Measurements from ENCODE around the gene ZNF592.

ZNF592 gene

DNA sequence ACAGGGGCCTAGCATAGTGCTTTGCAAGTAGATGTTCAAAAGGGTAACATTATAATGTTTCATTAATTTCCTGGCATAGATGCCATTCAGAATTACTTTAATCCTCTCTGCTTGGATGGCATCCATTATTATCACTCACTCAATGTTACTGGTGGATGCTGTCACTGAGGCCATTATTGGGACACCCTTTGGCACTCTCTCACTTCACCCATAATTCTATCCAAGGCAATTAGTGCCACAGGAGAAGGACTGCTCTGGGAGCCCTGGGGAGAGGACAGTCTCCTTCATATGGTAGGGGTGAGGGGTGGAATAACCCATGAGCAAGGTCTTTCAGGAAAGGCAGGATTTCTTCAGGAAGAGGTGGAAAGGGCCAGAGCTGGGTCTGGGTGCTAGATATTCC lies 107.4 kb downstream of the ZNF592 start:
- Histone ChIP-seq H3K9me3 (ENCODE audit: control insufficient read depth, insufficient read depth, low read depth, low read length) (no peaks in the 10 kb centered on the region), H3K36me3 (ENCODE audit: control insufficient read depth in 2 of 2, insufficient read depth in 1 of 2, low read length in 2 of 2) (no peaks in the 10 kb centered on the region), H3K4me1 (ENCODE audit: control insufficient read depth, insufficient read depth, low read length) (no peaks in the 10 kb centered on the region), H3K27ac (ENCODE audit: extremely low read depth, low read depth, low read length) (no peak overlapping the region), H3K4me3 (ENCODE audit: low read depth, low read length) (no peak overlapping the region)
- TF ChIP-seq, protein P1, sequence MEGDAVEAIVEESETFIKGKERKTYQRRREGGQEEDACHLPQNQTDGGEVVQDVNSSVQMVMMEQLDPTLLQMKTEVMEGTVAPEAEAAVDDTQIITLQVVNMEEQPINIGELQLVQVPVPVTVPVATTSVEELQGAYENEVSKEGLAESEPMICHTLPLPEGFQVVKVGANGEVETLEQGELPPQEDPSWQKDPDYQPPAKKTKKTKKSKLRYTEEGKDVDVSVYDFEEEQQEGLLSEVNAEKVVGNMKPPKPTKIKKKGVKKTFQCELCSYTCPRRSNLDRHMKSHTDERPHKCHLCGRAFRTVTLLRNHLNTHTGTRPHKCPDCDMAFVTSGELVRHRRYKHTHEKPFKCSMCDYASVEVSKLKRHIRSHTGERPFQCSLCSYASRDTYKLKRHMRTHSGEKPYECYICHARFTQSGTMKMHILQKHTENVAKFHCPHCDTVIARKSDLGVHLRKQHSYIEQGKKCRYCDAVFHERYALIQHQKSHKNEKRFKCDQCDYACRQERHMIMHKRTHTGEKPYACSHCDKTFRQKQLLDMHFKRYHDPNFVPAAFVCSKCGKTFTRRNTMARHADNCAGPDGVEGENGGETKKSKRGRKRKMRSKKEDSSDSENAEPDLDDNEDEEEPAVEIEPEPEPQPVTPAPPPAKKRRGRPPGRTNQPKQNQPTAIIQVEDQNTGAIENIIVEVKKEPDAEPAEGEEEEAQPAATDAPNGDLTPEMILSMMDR (tag by site-specific recombination; IDR thresholded peaks at IDR 0.05) = no peak
- TF ChIP-seq ZNF48 (tag by site-specific recombination; IDR thresholded peaks at IDR 0.05) = no peak
- TF ChIP-seq, protein P2, sequence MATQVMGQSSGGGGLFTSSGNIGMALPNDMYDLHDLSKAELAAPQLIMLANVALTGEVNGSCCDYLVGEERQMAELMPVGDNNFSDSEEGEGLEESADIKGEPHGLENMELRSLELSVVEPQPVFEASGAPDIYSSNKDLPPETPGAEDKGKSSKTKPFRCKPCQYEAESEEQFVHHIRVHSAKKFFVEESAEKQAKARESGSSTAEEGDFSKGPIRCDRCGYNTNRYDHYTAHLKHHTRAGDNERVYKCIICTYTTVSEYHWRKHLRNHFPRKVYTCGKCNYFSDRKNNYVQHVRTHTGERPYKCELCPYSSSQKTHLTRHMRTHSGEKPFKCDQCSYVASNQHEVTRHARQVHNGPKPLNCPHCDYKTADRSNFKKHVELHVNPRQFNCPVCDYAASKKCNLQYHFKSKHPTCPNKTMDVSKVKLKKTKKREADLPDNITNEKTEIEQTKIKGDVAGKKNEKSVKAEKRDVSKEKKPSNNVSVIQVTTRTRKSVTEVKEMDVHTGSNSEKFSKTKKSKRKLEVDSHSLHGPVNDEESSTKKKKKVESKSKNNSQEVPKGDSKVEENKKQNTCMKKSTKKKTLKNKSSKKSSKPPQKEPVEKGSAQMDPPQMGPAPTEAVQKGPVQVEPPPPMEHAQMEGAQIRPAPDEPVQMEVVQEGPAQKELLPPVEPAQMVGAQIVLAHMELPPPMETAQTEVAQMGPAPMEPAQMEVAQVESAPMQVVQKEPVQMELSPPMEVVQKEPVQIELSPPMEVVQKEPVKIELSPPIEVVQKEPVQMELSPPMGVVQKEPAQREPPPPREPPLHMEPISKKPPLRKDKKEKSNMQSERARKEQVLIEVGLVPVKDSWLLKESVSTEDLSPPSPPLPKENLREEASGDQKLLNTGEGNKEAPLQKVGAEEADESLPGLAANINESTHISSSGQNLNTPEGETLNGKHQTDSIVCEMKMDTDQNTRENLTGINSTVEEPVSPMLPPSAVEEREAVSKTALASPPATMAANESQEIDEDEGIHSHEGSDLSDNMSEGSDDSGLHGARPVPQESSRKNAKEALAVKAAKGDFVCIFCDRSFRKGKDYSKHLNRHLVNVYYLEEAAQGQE (tag by site-specific recombination; IDR thresholded peaks at IDR 0.05) = no peak
- CTCF ChIA-PET = interaction anchor here (0.8 to 1.7 kb wide), 2 partner anchors 11 to 73 kb away, joined by 4 to 5 read pairs; no protein-coding TSS in a partner anchor
- POLR2A ChIA-PET = no interaction called here
